IPS DF 6.9 (cell line): Measurements from ENCODE around the gene BCAR1.

Experiments
- DNase-seq: peaks from one replicate; pipeline ENCODE4 v3.0.0-alpha.2; 2013; ENCODE audit warnings: low read depth, low spot score
- H3K27ac ChIP-seq: one replicate; pipeline ENCODE4 v1.5.1; 2013; ENCODE audit warnings: low read length, control low read depth
- H3K27me3 ChIP-seq: 2 replicates; pipeline ENCODE4 v1.6.1; 2013; ENCODE audit warnings: mild to moderate bottlenecking, low read length; ENCODE audit not compliant: control insufficient read depth, insufficient read depth
- H3K36me3 ChIP-seq: 2 replicates; pipeline ENCODE4 v1.6.1; 2013; ENCODE audit warnings: low read length; ENCODE audit not compliant: control insufficient read depth, insufficient read depth
- H3K4me1 ChIP-seq: 2 replicates; pipeline ENCODE4 v1.6.1; 2013; ENCODE audit warnings: low read length; ENCODE audit not compliant: control insufficient read depth, insufficient read depth
- H3K4me3 ChIP-seq: 2 replicates; pipeline ENCODE4 v1.5.1; 2013; ENCODE audit warnings: mild to moderate bottlenecking, low read length
- H3K9me3 ChIP-seq: 2 replicates; pipeline ENCODE4 v1.6.1; 2013; ENCODE audit warnings: low read length, inconsistent platforms; ENCODE audit not compliant: control insufficient read depth, insufficient read depth
- WGBS: extraction: QIAGEN DNeasy Blood & Tissue Kit; methylation state at CpG from one replicate; pipeline ENCODE4 v1.1.7; 2013; ENCODE audit warnings: mixed read lengths, missing lambda C conversion rate; ENCODE audit not compliant: insufficient read length, insufficient coverage; 5-methylcytosine and 5-hydroxymethylcytosine counted together

BCAR1 gene

GRCh38 chr16:75202069-75202590 is 49.3 kb downstream of the BCAR1 start:
- DNase-seq, result no peak
- Histone ChIP-seq H3K27me3 (no peaks in the 10 kb centered on the region), H3K9me3 (no peaks in the 10 kb centered on the region), H3K27ac (no peak overlapping the region), H3K4me3 (no peak overlapping the region), H3K4me1 (no peaks in the 10 kb centered on the region; the same call in 1 of the 2 replicates), H3K36me3 (no peaks in the 10 kb centered on the region)
- WGBS, result no CpG with 5 or more reads among the region's 13 CpGs

- Histone ChIP-seq H3K36me3 (no peaks in the 10 kb centered on the region), H3K4me1 (no peaks in the 10 kb centered on the region; the same call in 1 of the 2 replicates), H3K4me3 (no peak overlapping the region), H3K27me3 (no peaks in the 10 kb centered on the region), H3K9me3 (no peaks in the 10 kb centered on the region), H3K27ac (no peak overlapping the region)
- no peak for DNase-seq
- WGBS, result no CpG with 5 or more reads among the region's 18 CpGs
Observed at GRCh38 chr16:75198135-75198600, 53.3 kb downstream of the BCAR1 start.

GRCh38 chr16:75197522-75198134 is 53.8 kb downstream of the BCAR1 start:
- Histone ChIP-seq H3K36me3 (no peaks in the 10 kb centered on the region), H3K27me3 (no peaks in the 10 kb centered on the region), H3K4me3 (no peak overlapping the region), H3K4me1 (no peaks in the 10 kb centered on the region; the same call in 1 of the 2 replicates), H3K27ac (no peak overlapping the region), H3K9me3 (no peaks in the 10 kb centered on the region)
- no peak for DNase-seq
- WGBS, result no CpG with 5 or more reads among the region's 14 CpGs

GRCh38 chr16:75196836-75197235 is 54.6 kb downstream of the BCAR1 start:
- WGBS, result no CpG with 5 or more reads among the region's 9 CpGs
- Histone ChIP-seq H3K27me3 (no peaks in the 10 kb centered on the region), H3K36me3 (no peaks in the 10 kb centered on the region), H3K4me3 (no peak overlapping the region), H3K9me3 (no peaks in the 10 kb centered on the region), H3K4me1 (no peaks in the 10 kb centered on the region; the same call in 1 of the 2 replicates), H3K27ac (no peak overlapping the region)
- no peak for DNase-seq

GRCh38 chr16:75195811-75196790 is 55.3 kb downstream of the BCAR1 start:
- H3K27ac ChIP-seq, result no peak overlapping the region
- H3K4me3 ChIP-seq, result no peak overlapping the region
- no peaks in the 10 kb centered on the region for H3K9me3 ChIP-seq
- no CpG with 5 or more reads among the region's 24 CpGs for WGBS
- no peaks in the 10 kb centered on the region for H3K27me3 ChIP-seq
- no peak for DNase-seq
- H3K4me1 ChIP-seq, result no peaks in the 10 kb centered on the region; the same call in 1 of the 2 replicates
- no peaks in the 10 kb centered on the region for H3K36me3 ChIP-seq

- Histone ChIP-seq H3K4me1 (no peaks in the 10 kb centered on the region; the same call in 1 of the 2 replicates), H3K27ac (no peak overlapping the region), H3K27me3 (no peaks in the 10 kb centered on the region), H3K4me3 (no peak overlapping the region), H3K9me3 (no peaks in the 10 kb centered on the region), H3K36me3 (no peaks in the 10 kb centered on the region)
- WGBS, result no CpG with 5 or more reads among the region's 10 CpGs
- no peak for DNase-seq
Observed at GRCh38 chr16:75193730-75194444, 57.5 kb downstream of the BCAR1 start.

- WGBS, result no CpG with 5 or more reads among the region's 4 CpGs
- no peak for DNase-seq
Observed at GRCh38 chr16:75193265-75193650, 58.2 kb downstream of the BCAR1 start.

GRCh38 chr16:75192606-75193264 is 58.7 kb downstream of the BCAR1 start:
- Histone ChIP-seq H3K9me3 (no peaks in the 10 kb centered on the region), H3K27me3 (no peaks in the 10 kb centered on the region), H3K27ac (no peak overlapping the region), H3K36me3 (no peaks in the 10 kb centered on the region), H3K4me1 (no peaks in the 10 kb centered on the region), H3K4me3 (no peak overlapping the region)
- DNase-seq, result no peak
- no CpG with 5 or more reads among the region's 21 CpGs for WGBS

More at GRCh38 chr16:75193265-75193650, 58.2 kb downstream of the BCAR1 start:
- Histone ChIP-seq H3K27me3 (no peaks in the 10 kb centered on the region), H3K4me1 (no peaks in the 10 kb centered on the region; the same call in 1 of the 2 replicates), H3K36me3 (no peaks in the 10 kb centered on the region), H3K4me3 (no peak overlapping the region), H3K9me3 (no peaks in the 10 kb centered on the region), H3K27ac (no peak overlapping the region)

GRCh38 chr16:75189638-75190245 is 61.7 kb downstream of the BCAR1 start:
- no peak overlapping the region for H3K4me3 ChIP-seq
- H3K27ac ChIP-seq, result no peak overlapping the region
- no peak for DNase-seq
- H3K4me1 ChIP-seq, result no peaks in the 10 kb centered on the region
- no peaks in the 10 kb centered on the region for H3K36me3 ChIP-seq
- no CpG with 5 or more reads among the region's 8 CpGs for WGBS
- no peaks in the 10 kb centered on the region for H3K9me3 ChIP-seq
- H3K27me3 ChIP-seq, result no peaks in the 10 kb centered on the region
